Liver (tissue), 9 donors: Measurements from ENCODE around the gene ST7. TPM values are rescaled to one million over a fixed set of nuclear protein-coding genes. Genes with fewer than 3 reads are reported as not detected.
"Not testable (repeated sequence)": the region's sequence is repeated elsewhere in the genome, so short reads cannot be mapped to it uniquely, and the experiment has no call there.

Experiments
- DNase-seq: peaks from one replicate; pipeline ENCODE4 v3.0.0-alpha.2; 2017; ENCODE audit warnings: low spot score
- H3K27ac ChIP-seq, 2 donors: one replicate each; pipeline ENCODE4 v1.7.0; 2013; ENCODE audit warnings: inconsistent platforms in 2 of 2, low read length in 2 of 2, control low read depth in 1 of 2, low read depth in 1 of 2, mild to moderate bottlenecking in 1 of 2
- H3K27me3 ChIP-seq, 4 donors: one replicate each; pipeline versions ENCODE4 v1.6.1 to v1.7.0; 2013; ENCODE audit warnings: low read length in 3 of 4, inconsistent platforms in 1 of 4, mild to moderate bottlenecking in 1 of 4, moderate library complexity in 1 of 4; ENCODE audit not compliant: control insufficient read depth in 4 of 4, insufficient read depth in 4 of 4
- H3K36me3 ChIP-seq, 4 donors: one replicate each; pipeline versions ENCODE4 v1.6.1 to v1.7.0; 2013; ENCODE audit warnings: low read length in 3 of 4, mild to moderate bottlenecking in 3 of 4, low read depth in 1 of 4, moderate library complexity in 1 of 4; ENCODE audit not compliant: control insufficient read depth in 4 of 4, insufficient read depth in 3 of 4
- H3K4me1 ChIP-seq, 4 donors: one replicate each; pipeline versions ENCODE4 v1.6.1 to v1.7.0; 2013; ENCODE audit warnings: low read length in 3 of 4, mild to moderate bottlenecking in 3 of 4, moderate library complexity in 1 of 4; ENCODE audit not compliant: control insufficient read depth in 4 of 4, insufficient read depth in 4 of 4
- H3K4me3 ChIP-seq, 3 donors: one replicate each; pipeline versions ENCODE4 v1.6.1 to v1.7.0; 2013; ENCODE audit warnings: low read length in 3 of 3, control low read depth in 1 of 3, low read depth in 1 of 3, mild to moderate bottlenecking in 1 of 3
- H3K9ac ChIP-seq, 2 donors: one replicate each; pipeline ENCODE4 v1.7.0; 2013; ENCODE audit warnings: low read length in 2 of 2, mild to moderate bottlenecking in 2 of 2, moderate library complexity in 2 of 2, control low read depth in 1 of 2, low read depth in 1 of 2
- H3K9me3 ChIP-seq, 4 donors: one replicate each; pipeline versions ENCODE4 v1.6.1 to v1.7.0; 2013; ENCODE audit warnings: low read length in 3 of 4; ENCODE audit not compliant: control insufficient read depth in 4 of 4
- EGR1 ChIP-seq, 2 donors: IDR thresholded peaks; 2 replicates each; pipeline ENCODE4 v1.6.1; 2016 to 2018; ENCODE audit warnings: antibody characterized with exemption in 2 of 2, low read depth in 2 of 2
- FOXA1 ChIP-seq: IDR thresholded peaks from 2 replicates; pipeline ENCODE4 v1.6.1; 2016; ENCODE audit warnings: antibody characterized with exemption
- FOXA2 ChIP-seq: IDR thresholded peaks from 2 replicates; pipeline ENCODE4 v1.6.1; 2016; ENCODE audit warnings: antibody characterized with exemption
- GABPA ChIP-seq, 2 donors: IDR thresholded peaks in 1 of 2; conservative IDR thresholded peaks in 1 of 2; 2 replicates each; pipeline ENCODE4 v1.6.1; 2016; ENCODE audit warnings: antibody characterized with exemption in 2 of 2, mild to moderate bottlenecking in 1 of 2, moderate library complexity in 1 of 2
- HNF4A ChIP-seq, 2 donors: conservative IDR thresholded peaks; 2 replicates each; pipeline ENCODE4 v1.6.1; 2016; ENCODE audit warnings: antibody characterized with exemption in 2 of 2, mild to moderate bottlenecking in 2 of 2
- HNF4G ChIP-seq: IDR thresholded peaks from 2 replicates; pipeline ENCODE4 v1.6.1; 2016; ENCODE audit warnings: antibody characterized with exemption
- JUND ChIP-seq, 2 donors: IDR thresholded peaks; 2 replicates each; pipeline ENCODE4 v1.6.1; 2016; ENCODE audit warnings: antibody characterized with exemption in 2 of 2
- RAD21 ChIP-seq, 2 donors: IDR thresholded peaks; 2 replicates each; pipeline ENCODE4 v1.6.1; 2016; ENCODE audit warnings: antibody characterized with exemption in 2 of 2, mild to moderate bottlenecking in 2 of 2
- REST ChIP-seq: IDR thresholded peaks from 2 replicates; pipeline ENCODE4 v1.6.1; 2016; ENCODE audit warnings: antibody characterized with exemption, mild to moderate bottlenecking
- RXRA ChIP-seq, 2 donors: IDR thresholded peaks; 2 replicates each; pipeline ENCODE4 v1.6.1; 2017 to 2018; ENCODE audit warnings: antibody characterized with exemption in 2 of 2, mild to moderate bottlenecking in 1 of 2
- SP1 ChIP-seq: IDR thresholded peaks from 2 replicates; pipeline ENCODE4 v1.6.1; 2018; ENCODE audit warnings: antibody characterized with exemption, mild to moderate bottlenecking
- TAF1 ChIP-seq: conservative IDR thresholded peaks from 2 replicates; pipeline ENCODE4 v1.6.1; 2016; ENCODE audit warnings: antibody characterized with exemption, mild to moderate bottlenecking
- YY1 ChIP-seq: IDR thresholded peaks from 2 replicates; pipeline ENCODE4 v1.6.1; 2016; ENCODE audit warnings: antibody characterized with exemption, mild to moderate bottlenecking
- ZBTB33 ChIP-seq: IDR thresholded peaks from 2 replicates; pipeline ENCODE4 v1.6.1; 2016; ENCODE audit warnings: antibody characterized with exemption
- WGBS: extraction: QIAGEN DNeasy Blood & Tissue Kit; methylation state at CpG from one replicate; pipeline ENCODE4 v1.1.7; 2013; 5-methylcytosine and 5-hydroxymethylcytosine counted together
- polyA plus RNA-seq, 2 donors: library from polyadenylated mRNA; stranded (reverse) in 1 of 2; unstranded in 1 of 2; fragments of 200-250 nt in 1 of 2; fragments of >200 nt in 1 of 2; fragmentation: Nextera tagmentation in 1 of 2; extraction: Ambion mirVana in 1 of 2; gene quantifications; one replicate each; pipeline versions ENCODE4 v1.2.1 to v1.2.3, GENCODE V29; 2013 to 2015
- total RNA-seq, 2 donors: library from RNA; depleted of rRNA; stranded (reverse); fragments of >200 nt; gene quantifications; one replicate each; pipeline ENCODE4 v1.2.3, GENCODE V29; 2014
- donor health status: healthy.
- donor health status: healthy.
- donor health status: healthy.
- donor health status: healthy.
- donor health status: healthy.

The ST7 gene
- total and polyA plus RNA-seq, 4 donors, result 13.5 to 30.7 (median 22.6) TPM

GRCh38 chr7:117024811-117025210, 71.5 kb downstream of the ST7 start:
- Histone ChIP-seq H3K36me3 (no peaks in the 10 kb centered on the region), H3K27ac (no peak overlapping the region), H3K4me3 (no peak overlapping the region), H3K9ac (no peak overlapping the region), H3K4me1 (peaks cover 0 to 8% (median 2%) of the 10 kb centered on the region in 4 donors), H3K27me3 (no peaks in the 10 kb centered on the region), H3K9me3 (peaks cover 0 to 2% (median 0%) of the 10 kb centered on the region in 4 donors)
- TF ChIP-seq RXRA (IDR thresholded peaks at IDR 0.05) (no peak), HNF4G (no peak), GABPA (IDR thresholded peaks at IDR 0.05 in 1 of 2, conservative IDR thresholded peaks at IDR 0.05 in 1 of 2) (no peak)
- DNase-seq, result no peak

- Histone ChIP-seq H3K9ac (no peak overlapping the region), H3K9me3 (peaks cover 0 to 5% (median under 1%) of the 10 kb centered on the region in 4 donors), H3K27me3 (no peaks in the 10 kb centered on the region), H3K4me1 (peaks cover 0 to 8% (median 0%) of the 10 kb centered on the region in 4 donors), H3K36me3 (no peaks in the 10 kb centered on the region), H3K27ac (no peak overlapping the region), H3K4me3 (no peak overlapping the region)
- no peak for DNase-seq
- TF ChIP-seq FOXA2, result no peak
Observed at GRCh38 chr7:117025891-117026290, 72.6 kb downstream of the ST7 start.

GRCh38 chr7:117030346-117030745, 77.0 kb downstream of the ST7 start:
- not testable (repeated sequence) for H3K4me3 ChIP-seq, H3K27me3 ChIP-seq, H3K36me3 ChIP-seq, H3K27ac ChIP-seq, DNase-seq, H3K9ac ChIP-seq, H3K4me1 ChIP-seq, H3K9me3 ChIP-seq
- 56% methylated on average over 1 of the region's 1 CpG for WGBS

GRCh38 chr7:117030793-117031192, 77.5 kb downstream of the ST7 start:
- not testable (repeated sequence) for H3K9me3 ChIP-seq, H3K4me1 ChIP-seq, H3K27me3 ChIP-seq, H3K36me3 ChIP-seq, H3K9ac ChIP-seq, H3K27ac ChIP-seq, H3K4me3 ChIP-seq, DNase-seq
- 0% methylated on average over 1 of the region's 1 CpG for WGBS

GRCh38 chr7:117032810-117033209, 79.5 kb downstream of the ST7 start:
- TF ChIP-seq FOXA2, result no peak
- no peak for TF ChIP-seq GABPA (IDR thresholded peaks at IDR 0.05 in 1 of 2, conservative IDR thresholded peaks at IDR 0.05 in 1 of 2)
- TF ChIP-seq JUND (IDR thresholded peaks at IDR 0.05), result no peak
- TF ChIP-seq RAD21 (IDR thresholded peaks at IDR 0.05), result no peak
- no peak for TF ChIP-seq TAF1
- TF ChIP-seq EGR1 (IDR thresholded peaks at IDR 0.05; ENCODE audit: low read depth in 2 of 2), result no peak
- TF ChIP-seq REST, result no peak
- no peak for TF ChIP-seq HNF4A (conservative IDR thresholded peaks at IDR 0.05)
- no peak for TF ChIP-seq RXRA (IDR thresholded peaks at IDR 0.05)
- no peak for TF ChIP-seq ZBTB33
- no peak for TF ChIP-seq YY1
- TF ChIP-seq FOXA1, result no peak
- no peak for TF ChIP-seq SP1
- DNase-seq, result no peak
- Histone ChIP-seq H3K4me1 (peaks cover 0 to 8% (median 1%) of the 10 kb centered on the region in 4 donors), H3K9me3 (peaks cover 0 to 9% (median under 1%) of the 10 kb centered on the region in 4 donors), H3K27ac (no peak overlapping the region), H3K27me3 (no peaks in the 10 kb centered on the region), H3K36me3 (no peaks in the 10 kb centered on the region), H3K9ac (no peak overlapping the region), H3K4me3 (no peak overlapping the region)
- WGBS, result 96% methylated on average over 1 of the region's 1 CpG
